Measurements from ENCODE around the gene PMS1. TPM values are rescaled to one million over a fixed set of nuclear protein-coding genes. Genes with fewer than 3 reads are reported as not detected.

The PMS1 gene
- total RNA-seq, 2 experiments from 2014 or later, result 41.8 to 48.8 TPM

Other genes with a start within 250 kb of the PMS1 start
- 1 to 10 TPM; 3.0 to 3.5 TPM for gene SLC40A1, start 203.7 kb upstream of the PMS1 start, total RNA-seq
- gene ASNSD1, start 123.0 kb upstream of the PMS1 start, total RNA-seq, result 10 to 100 TPM; 56.3 to 57.0 TPM
- gene ANKAR, start 109.8 kb upstream of the PMS1 start, total RNA-seq, result 1 to 10 TPM; 2.4 TPM
- 1 to 10 TPM; 9.7 to 9.9 TPM for gene OSGEPL1, start 21.7 kb upstream of the PMS1 start, total RNA-seq
- gene ORMDL1, start 111 bp upstream of the PMS1 start, total RNA-seq, result 10 to 100 TPM; 60.5 to 64.1 TPM